HepG2 (cell line): Measurements from ENCODE around the gene TAF6. TPM values are rescaled to one million over a fixed set of nuclear protein-coding genes. Genes with fewer than 3 reads are reported as not detected.
A peak's percentile ranks its signal among the peaks of the same experiment; 100 is the strongest.

Experiments
- DNMT1 ChIP-seq: sonication (generic); formaldehyde crosslinking; IDR thresholded peaks from 2 replicates; pipeline ENCODE4 v1.5.1; 2020; ENCODE audit warnings: mild to moderate bottlenecking, missing genetic modification reagents
- FOXO4 ChIP-seq: sonication (generic); formaldehyde crosslinking; conservative IDR thresholded peaks from 2 replicates; pipeline ENCODE4 v1.8.1; 2023; ENCODE audit warnings: missing genetic modification reagents
- HINFP ChIP-seq: sonication (generic); formaldehyde crosslinking; IDR thresholded peaks from 2 replicates; pipeline ENCODE4 v1.4.0; 2020; ENCODE audit warnings: low read depth, mild to moderate bottlenecking, missing genetic modification reagents
- MAX ChIP-seq: IDR thresholded peaks from 2 replicates; pipeline ENCODE4 v1.6.1; 2012; ENCODE audit warnings: inconsistent platforms
- MTA1 ChIP-seq: sonication (generic); formaldehyde crosslinking; IDR thresholded peaks from 2 replicates; pipeline ENCODE4 v1.4.0; 2020; ENCODE audit warnings: missing genetic modification reagents, mild to moderate bottlenecking, borderline replicate concordance
- NCOA5 ChIP-seq: sonication (generic); formaldehyde crosslinking; IDR thresholded peaks from 2 replicates; pipeline ENCODE4 v1.4.0; 2020; ENCODE audit warnings: missing genetic modification reagents
- PITX1 ChIP-seq: sonication (generic); formaldehyde crosslinking; IDR thresholded peaks from 2 replicates; pipeline ENCODE4 v1.5.1; 2020; ENCODE audit warnings: mild to moderate bottlenecking, missing genetic modification reagents
- SALL2 ChIP-seq: sonication (generic); formaldehyde crosslinking; IDR thresholded peaks from 2 replicates; pipeline ENCODE4 v1.8.1; 2023; ENCODE audit warnings: mild to moderate bottlenecking, missing genetic modification reagents, inconsistent platforms
- SETDB1 ChIP-seq: sonication (generic); formaldehyde crosslinking; IDR thresholded peaks from 2 replicates; pipeline ENCODE4 v1.5.1; 2020; ENCODE audit warnings: missing genetic modification reagents, mild to moderate bottlenecking, borderline replicate concordance
- TFAP4 ChIP-seq: sonication (generic); IDR thresholded peaks from 2 replicates; pipeline ENCODE4 v1.6.1; 2016; ENCODE audit warnings: low read depth, borderline replicate concordance
- TRIM22 ChIP-seq: fragments of 450-650 bp; IDR thresholded peaks from 2 replicates; pipeline ENCODE4 v1.6.1; 2017
- ZBTB3 ChIP-seq: sonication (generic); formaldehyde crosslinking; IDR thresholded peaks from 2 replicates; pipeline ENCODE4 v1.4.0; 2020; ENCODE audit warnings: low read depth, mild to moderate bottlenecking, moderate library complexity, missing genetic modification reagents, borderline replicate concordance
- ZBTB8A ChIP-seq: sonication (generic); formaldehyde crosslinking; IDR thresholded peaks from 2 replicates; pipeline ENCODE4 v1.4.0; 2020; ENCODE audit warnings: mild to moderate bottlenecking, low read depth, missing genetic modification reagents, borderline replicate concordance
- ZHX2 ChIP-seq, 2 experiments: sonication (generic) in 1 of 2; formaldehyde crosslinking in 1 of 2; IDR thresholded peaks; 2 replicates each; pipeline versions ENCODE4 v1.6.1 to v1.9.0; 2014 to 2022; ENCODE audit warnings: antibody characterized with exemption in 1 of 2, borderline replicate concordance in 1 of 2, inconsistent platforms in 1 of 2, low read depth in 1 of 2, missing genetic modification reagents in 1 of 2
- ZMAT3 ChIP-seq: sonication (generic); formaldehyde crosslinking; conservative IDR thresholded peaks from 2 replicates; pipeline ENCODE4 v1.7.0; 2021; ENCODE audit warnings: missing genetic modification reagents
- ZNF12 ChIP-seq: sonication (generic); formaldehyde crosslinking; IDR thresholded peaks from 2 replicates; pipeline ENCODE4 v1.5.0; 2020; ENCODE audit warnings: missing genetic modification reagents
- ZNF780A ChIP-seq: sonication (generic); formaldehyde crosslinking; IDR thresholded peaks from 2 replicates; pipeline ENCODE4 v1.8.0; 2022; ENCODE audit warnings: mild to moderate bottlenecking, missing genetic modification reagents, moderate library complexity
- ZNF792 ChIP-seq: IDR thresholded peaks from 2 replicates; pipeline ENCODE4 v1.6.1; 2016
- polyA plus RNA-seq, 8 experiments: library from polyadenylated mRNA; depleted of rRNA in 3 of 8; stranded (reverse) in 7 of 8; unstranded in 1 of 8; fragments of >200 nt; fragmentation: Illumina TruSeq in 4 of 8; extraction: Trizol in 4 of 8; gene quantifications; 2 replicates each; pipeline versions ENCODE4 v1.2.1 to v1.2.3, GENCODE V29; 2011 to 2016; ENCODE audit warnings: low read depth in 4 of 8, missing spikeins in 1 of 8, mixed read lengths in 1 of 8; ENCODE audit not compliant: insufficient read depth in 1 of 8
- total RNA-seq, 5 experiments: library from RNA; depleted of rRNA; stranded (reverse); fragments of >200 nt; fragmentation: Illumina TruSeq; extraction: Trizol; gene quantifications; 2 replicates each; pipeline ENCODE4 v1.2.3, GENCODE V29; 2016; ENCODE audit warnings: low read depth in 1 of 5

TAF6 gene
- total and polyA plus RNA-seq, 2 of the 13 experiments (the other 11 are each of a cell fraction or from before 2014, with no cell fraction given): 12.9 to 18.8 TPM

- peak; percentile 99 for TF ChIP-seq MAX
- peak; percentile 85; the same call in 1 of the 2 replicates for TF ChIP-seq SALL2 (CRISPR knock-in tag)
- TF ChIP-seq HINFP (CRISPR knock-in tag): peak; percentile 71
- peak; percentile 73; the same call in 1 of the 2 replicates for TF ChIP-seq PITX1 (CRISPR knock-in tag)
- no peak for TF ChIP-seq DNMT1 (CRISPR knock-in tag)
- TF ChIP-seq ZNF792 (CRISPR knock-in tag): no peak; the same call in 1 of the 2 replicates
- TF ChIP-seq NCOA5 (CRISPR knock-in tag): no peak
- peak; percentile 80 for TF ChIP-seq ZHX2 (IDR thresholded peaks at IDR 0.05; ENCODE audit: low read depth)
- no peak for TF ChIP-seq ZHX2 (CRISPR knock-in tag; IDR thresholded peaks at IDR 0.05; ENCODE audit: borderline replicate concordance)
- no peak for TF ChIP-seq TRIM22
- peak; percentile 94 for TF ChIP-seq ZMAT3 (CRISPR knock-in tag)
- no peak for TF ChIP-seq SETDB1
- no peak for TF ChIP-seq MTA1 (CRISPR knock-in tag)
- TF ChIP-seq ZNF12 (CRISPR knock-in tag): no peak
- peak; percentile 67; the same call in 1 of the 2 replicates for TF ChIP-seq TFAP4
- TF ChIP-seq FOXO4 (CRISPR knock-in tag): no peak
- TF ChIP-seq ZBTB8A: peak; percentile 67; the same call in 1 of the 2 replicates
- no peak for TF ChIP-seq ZNF780A (CRISPR knock-in tag)
- peak; percentile 30; the same call in 1 of the 2 replicates for TF ChIP-seq ZBTB3 (CRISPR knock-in tag)
Observed at GRCh38 chr7:100100420-100101015, 18.6 kb downstream of the TAF6 start (continued).
